Fibroblast of gingiva (primary cell): ENCODE data around the gene JPT2.
"Not testable (repeated sequence)": the region's sequence is repeated elsewhere in the genome, so short reads cannot be mapped to it uniquely, and the experiment has no call there.

Experiments
- DNase-seq: peaks from one replicate; pipeline ENCODE4 v3.0.0-alpha.2; 2011; ENCODE audit warnings: low read depth

The JPT2 gene

DNA sequence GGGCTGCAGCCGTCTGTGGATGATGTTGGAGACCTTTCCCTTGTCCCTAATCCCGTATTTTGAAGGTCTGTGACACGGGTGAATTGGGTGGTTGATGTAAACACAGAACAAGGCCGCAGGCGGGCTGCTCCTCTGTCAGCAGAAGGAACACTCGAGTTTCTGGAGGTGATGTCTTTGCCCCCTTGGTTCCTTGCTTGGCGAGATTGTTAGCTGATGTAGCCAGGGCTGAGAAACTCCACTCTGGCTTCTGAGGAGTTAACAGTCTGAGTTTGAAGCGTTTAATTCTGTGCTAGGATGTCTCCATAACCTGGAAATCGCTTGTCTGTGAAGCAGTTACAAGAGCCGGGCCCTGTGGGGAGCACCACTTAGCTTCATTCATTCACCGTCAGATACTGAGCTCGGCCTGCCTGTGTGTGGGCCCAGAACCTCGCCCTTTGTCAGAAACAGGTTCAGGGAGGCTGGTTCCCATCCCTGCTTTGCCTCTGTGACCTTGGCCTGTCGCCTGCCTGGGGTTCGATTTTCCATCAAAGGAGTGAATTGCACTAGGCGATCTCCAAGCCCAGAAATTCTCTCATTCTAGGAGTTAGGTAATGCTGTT, 29.2 kb downstream of the JPT2 start:
- peak; percentile 32 for DNase-seq

DNA sequence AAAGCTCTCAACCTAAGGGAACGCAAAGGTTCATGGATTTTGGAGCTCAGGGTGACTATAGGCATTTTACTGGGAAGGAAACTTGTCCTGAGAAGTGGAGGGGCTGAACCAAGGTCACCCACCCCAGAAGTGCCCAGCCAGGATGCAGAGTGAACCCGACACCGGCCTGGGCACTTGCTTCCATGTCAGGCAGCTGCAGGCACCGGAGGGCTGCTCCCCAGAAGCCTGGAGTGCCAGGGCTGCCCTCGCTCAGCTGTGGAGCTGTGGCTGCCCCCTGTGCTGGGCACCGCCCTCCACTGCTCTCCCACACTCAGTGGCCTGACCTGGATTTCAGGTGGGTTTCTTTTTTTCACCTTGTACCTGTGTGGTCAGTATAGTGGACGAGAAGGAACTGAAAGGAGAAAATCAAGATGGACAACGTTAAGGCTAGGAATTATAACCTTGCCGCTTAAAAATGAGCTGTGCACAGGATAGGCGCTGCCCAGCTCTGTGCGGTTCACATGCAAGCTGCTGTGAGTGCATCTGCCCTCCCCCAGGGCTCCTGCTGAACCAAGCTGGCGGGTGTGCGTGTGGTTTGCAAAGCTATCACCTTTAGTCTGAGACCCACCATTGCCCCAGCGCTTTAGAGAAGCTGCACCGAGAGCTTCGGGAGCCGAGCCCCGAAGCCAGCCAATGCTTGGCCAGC, 30.1 kb downstream of the JPT2 start:
- DNase-seq = no peak

GRCh38 chr16:1708768-1709180, 30.7 kb downstream of the JPT2 start:
- DNase-seq = peak; percentile 32

DNA sequence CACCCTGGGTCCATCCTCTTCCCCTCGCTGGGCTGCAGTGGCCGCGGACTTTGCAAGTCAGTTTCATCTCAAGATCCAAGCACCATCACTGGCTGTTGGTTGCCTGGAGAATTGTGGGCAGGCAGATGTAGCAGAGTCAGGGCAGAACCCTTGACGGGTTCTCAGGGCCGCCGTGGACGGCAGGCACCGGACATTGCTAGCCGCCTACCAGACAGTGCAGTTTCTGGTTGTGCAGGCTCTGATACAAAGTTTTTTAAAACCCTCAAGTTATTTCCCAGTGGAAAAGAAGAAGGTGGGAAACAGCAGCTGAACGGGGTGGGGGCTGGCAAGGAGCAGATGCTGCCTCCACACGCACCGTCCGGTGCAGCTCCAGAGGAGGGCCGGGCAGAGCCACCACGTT, 31.3 kb downstream of the JPT2 start:
- no peak for DNase-seq

GRCh38 chr16:1710811-1711507, 32.9 kb downstream of the JPT2 start:
- no peak for DNase-seq

DNA sequence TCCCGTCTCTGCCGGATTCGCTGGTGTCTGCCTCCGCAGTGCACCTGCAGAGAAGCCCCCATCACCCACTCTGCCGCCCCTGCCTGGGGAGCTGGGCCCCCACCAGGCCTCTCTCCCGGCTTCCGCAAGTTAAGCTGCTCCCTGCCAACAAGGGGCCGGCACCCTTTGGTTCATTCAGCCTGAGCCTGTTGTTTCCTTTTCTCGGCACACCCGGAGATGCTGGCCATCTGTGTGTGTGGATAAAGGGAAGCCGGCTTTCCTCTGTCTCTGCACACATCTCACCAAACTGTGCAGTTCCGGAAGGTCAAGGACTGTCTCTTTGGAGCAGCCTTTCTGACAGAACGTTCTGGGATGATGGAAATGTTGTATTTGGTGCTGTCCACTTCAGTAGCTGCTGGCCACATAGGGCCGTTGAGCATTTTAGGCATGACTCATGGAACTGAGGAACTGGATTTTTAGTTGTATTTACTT, 34.7 kb downstream of the JPT2 start:
- no peak for DNase-seq

DNA sequence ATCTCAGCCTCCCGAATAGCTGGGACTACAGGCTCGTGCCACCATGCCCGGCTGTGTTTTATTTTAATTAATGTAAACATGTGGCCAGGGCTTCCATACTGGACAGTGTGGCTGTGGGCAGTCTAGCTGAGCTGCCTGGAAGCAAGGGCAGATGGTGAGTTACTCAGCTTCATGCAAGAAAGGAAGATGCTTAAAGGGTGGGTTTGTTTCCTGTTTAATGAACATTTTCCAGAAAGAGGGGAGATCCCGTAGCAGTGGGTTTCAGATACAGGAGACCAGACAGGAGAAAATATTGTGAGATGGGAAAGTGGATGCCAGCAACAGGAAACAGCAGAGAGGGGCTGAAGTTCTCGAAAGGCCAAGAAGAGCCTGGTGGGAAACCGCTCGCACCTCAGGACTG, 35.3 kb downstream of the JPT2 start:
- DNase-seq = no peak

- DNase-seq = no peak
Observed at GRCh38 chr16:1713933-1714332, 35.9 kb downstream of the JPT2 start.

GRCh38 chr16:1715220-1715619, 37.1 kb downstream of the JPT2 start:
- DNase-seq = no peak

- not testable (repeated sequence) for DNase-seq
Observed at GRCh38 chr16:1718236-1718635, 40.2 kb downstream of the JPT2 start.

- DNase-seq = not testable (repeated sequence)
Observed at GRCh38 chr16:1719559-1720229, 41.6 kb downstream of the JPT2 start.

DNA sequence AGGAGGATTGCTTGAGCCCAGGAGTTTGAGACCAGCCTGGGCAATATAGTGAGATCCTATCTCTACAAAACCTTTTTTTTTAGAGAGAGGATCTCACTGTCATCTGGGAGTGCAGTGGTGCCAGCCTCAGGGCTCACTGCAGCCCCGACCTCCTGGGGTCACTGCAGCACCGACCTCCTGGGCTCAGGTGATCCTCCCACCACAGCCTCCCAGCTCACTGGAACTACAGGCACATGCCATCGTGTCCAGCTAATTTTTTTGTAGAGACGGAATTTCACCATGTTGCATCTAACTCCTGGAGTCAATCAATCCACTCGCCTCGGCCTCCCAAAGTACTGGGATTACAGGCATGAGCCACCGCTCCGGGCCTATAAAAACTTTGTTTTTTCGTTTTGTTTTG, 43.3 kb downstream of the JPT2 start:
- no peak for DNase-seq

DNA sequence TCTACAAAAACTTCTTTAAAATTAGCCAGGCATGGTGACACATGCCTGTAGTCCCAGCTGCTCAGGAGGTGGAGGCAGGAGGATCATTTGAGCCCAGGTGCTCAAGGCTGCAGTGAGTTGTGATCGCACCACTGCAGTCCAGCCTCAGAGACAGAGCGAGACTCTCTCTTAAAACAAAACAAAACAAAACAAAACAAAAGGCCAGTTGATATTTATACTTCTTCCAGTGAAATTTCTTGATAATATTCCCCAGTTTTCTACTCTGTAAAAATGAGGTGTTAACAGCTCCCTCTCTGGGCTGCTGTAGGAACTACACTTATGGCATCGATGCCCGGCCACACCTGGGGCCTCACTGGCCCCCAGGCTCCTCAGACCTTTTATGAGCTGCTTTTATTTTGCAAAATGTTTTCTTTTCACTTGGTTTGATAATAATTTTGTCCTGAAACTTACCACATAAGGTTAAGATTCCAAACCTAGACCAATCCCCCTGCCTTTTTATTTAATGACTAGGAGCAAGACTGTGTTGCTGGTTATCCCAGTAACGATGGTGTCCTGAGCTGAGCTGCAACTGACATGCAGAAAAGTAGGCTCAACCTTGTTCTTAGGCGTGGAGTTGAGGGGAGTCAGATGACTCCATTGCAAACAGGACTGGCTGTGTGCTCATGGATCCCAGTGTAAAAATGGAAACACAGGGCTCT, 45.5 kb downstream of the JPT2 start:
- no peak for DNase-seq

DNA sequence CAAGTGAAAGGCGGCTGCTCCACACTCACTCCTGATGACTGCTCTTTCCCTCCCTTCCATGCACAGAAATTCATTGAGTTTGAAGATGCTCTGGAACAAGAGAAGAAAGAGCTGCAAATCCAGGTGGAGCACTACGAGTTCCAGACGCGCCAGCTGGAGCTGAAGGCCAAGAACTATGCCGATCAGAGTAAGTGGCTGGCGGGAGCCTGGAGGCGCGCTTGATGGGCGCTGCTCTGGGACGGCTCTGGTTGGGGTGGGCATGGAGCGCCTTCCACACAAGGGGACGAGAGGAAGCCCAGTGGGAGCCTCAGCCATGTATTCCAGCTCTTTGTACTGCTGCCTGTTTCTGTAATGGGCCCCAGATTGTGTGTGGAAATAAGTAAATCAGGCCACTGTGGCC, 46.4 kb downstream of the JPT2 start:
- no peak for DNase-seq

DNA sequence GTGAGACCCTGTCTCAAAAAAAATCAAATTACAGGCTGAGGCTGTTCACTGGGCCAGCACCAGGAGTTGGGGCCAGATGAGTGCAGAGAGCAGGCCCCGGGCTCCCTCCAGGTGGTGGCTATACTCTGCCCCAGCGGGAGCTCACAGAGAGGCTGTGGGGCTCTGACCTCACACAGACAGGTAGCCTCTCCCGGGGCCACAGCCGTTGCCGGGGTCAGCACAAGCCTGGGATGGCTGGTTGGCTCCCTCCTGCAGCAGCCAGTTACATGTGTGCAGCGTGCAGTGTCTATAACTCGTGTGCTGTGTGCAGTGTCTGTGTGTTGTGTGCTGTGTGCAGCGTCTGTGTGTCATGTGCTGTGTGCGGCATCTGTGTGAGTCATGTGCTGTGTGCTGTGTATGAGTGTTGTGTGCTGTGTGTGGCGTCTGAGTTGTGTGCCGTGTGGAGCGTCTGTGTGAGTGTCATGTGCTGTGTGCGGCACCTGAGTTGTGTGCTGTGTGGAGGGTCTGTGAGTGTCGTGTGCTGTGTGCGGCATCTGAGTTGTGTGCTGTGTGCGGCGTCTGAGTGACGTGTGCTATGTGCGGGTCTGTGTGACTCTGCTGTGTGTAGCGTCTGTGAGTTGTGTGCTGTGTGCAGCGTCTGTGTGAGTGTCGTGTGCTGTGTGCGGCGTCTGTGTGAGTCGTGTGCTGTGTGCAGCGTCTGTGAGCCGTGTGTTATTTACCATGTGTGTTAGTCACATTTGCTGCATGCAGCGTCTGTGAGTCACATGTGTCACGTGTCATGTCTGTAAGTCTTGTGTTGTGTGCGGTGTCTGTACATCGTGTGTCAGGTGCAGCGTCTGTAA, 48.8 kb downstream of the JPT2 start:
- no peak for DNase-seq

DNA sequence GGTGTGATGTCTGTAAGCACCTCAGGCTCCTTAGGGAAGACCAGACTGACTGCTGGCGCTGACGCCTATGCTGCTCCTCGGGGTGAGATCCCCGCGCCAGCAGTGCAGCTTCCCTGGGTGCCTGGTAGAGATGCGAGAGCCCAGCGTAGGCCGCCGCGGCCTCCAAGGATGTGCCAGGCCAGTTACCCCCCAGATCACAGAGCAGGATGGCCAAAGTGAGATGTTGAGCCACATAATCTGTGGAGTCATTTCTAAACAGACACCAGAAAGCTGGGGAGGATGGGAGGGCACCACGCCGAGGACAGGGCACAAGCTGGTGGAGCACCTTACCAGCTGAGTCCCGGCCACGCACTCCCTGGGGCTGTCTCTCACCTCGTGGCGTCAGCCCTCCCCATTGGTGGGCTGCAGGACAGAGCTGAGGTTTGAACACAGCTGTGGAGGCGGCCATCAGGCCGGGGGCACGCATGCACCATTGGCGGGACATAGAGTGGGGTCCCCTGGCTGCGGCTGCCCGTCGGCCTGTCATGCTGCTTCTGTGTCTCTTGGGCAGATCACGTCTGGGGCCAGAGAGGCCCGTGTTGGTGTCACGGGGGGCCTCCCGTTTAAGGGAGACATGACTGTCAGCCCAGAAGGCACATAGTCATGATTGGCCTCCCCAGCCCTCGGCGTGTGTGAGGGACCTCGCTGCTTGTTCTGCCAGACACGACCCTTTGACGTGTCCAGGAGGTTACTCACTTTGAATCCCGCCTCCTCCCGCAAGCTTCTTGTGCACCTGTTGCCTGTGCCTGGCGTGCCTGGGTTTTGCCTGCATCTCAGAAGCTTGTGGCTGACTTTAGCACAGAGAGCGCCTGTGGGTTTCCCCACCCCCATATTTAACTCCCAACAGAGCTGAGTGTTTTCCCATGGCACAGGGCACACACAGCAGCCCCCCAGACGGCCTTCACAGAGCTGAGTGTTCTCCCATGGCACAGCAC, 49.9 kb downstream of the JPT2 start:
- DNase-seq = no peak

DNA sequence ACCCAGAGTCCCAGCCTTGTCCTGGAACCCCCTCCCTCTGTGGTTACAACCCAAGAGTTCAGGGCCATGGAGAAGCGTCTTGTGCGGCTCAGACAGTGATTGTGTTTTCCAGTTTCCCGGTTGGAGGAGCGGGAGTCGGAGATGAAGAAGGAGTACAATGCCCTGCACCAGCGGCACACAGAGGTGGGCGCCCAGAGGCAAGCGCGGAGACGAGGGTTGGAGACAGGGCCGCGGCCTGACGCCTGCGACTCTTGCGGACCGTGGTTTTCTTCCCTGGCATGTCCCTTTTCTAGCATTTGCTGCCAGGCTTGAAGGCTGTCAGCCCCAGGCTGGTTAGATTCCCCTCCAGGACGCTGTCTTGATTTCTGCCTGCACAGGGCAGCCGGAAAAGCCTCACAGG, 50.9 kb downstream of the JPT2 start:
- DNase-seq = no peak

- no peak for DNase-seq
Observed at GRCh38 chr16:1729445-1729844, 51.4 kb downstream of the JPT2 start.

DNA sequence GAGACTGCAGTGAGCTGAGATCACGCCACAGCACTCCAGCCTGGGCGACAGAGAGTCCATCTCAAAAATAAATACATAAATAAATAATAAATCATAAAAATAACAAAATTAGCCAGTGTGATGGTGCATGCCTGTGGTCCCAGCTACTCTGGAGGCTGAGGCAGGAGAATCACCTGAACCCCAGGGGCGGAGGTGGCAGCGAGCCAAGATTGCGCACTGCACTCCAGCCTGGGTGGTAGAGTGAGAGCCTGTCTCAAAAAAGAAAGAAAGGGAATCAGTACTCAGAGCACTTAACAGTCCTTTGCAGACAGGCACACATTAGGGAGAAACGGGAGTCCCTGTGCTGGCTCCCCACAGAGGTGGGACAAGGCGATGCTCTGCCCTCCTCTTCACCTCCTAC, 53.0 kb downstream of the JPT2 start:
- DNase-seq = no peak

GRCh38 chr16:1731603-1732002, 53.5 kb downstream of the JPT2 start:
- DNase-seq = no peak
